ENCODE measurements around the gene ST3GAL5. TPM values are rescaled to one million over a fixed set of nuclear protein-coding genes. Genes with fewer than 3 reads are reported as not detected.

ST3GAL5 gene
- total and polyA plus RNA-seq, 5 experiments from 2014 or later: 17.1 to 44.1 (median 23.8) TPM

DNA sequence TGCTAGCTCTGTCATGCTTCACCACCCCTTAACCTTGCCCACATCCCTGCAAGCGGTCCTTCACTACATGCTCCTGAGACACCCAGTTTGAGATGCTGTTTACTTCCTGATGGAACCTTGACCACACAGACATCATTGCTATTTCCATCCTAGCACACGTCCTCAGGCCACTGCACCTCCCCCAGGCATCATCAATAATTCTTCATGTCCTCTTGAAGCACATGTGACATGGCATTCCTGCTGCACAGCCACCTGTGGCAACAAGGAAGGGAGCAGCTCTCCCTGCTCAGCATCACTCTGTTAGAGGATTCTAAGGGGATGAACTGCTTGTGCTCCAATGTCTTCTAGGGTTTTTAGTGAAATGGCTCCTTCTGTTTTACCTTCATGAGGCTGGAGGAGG lies 26.1 kb upstream of the ST3GAL5 start:
- peaks cover 5 to 9% (median 6%) of the 10 kb centered on the region in 3 donors for H3K36me3 Mint-ChIP-seq
- DNase-seq (no peak), ATAC-seq (no peak)
- H3K9me3 Mint-ChIP-seq: no peaks in the 10 kb centered on the region
- peaks cover 0 to 3% (median 1%) of the 10 kb centered on the region in 4 donors for H3K4me1 Mint-ChIP-seq
- no peak overlapping the region for H3K4me3 Mint-ChIP-seq
- POLR2A ChIA-PET: no interaction called here
- H3K27me3 Mint-ChIP-seq: no peaks in the 10 kb centered on the region
- H3K27ac Mint-ChIP-seq: peak overlapping the region in 2 of 10 donors; percentile 0 to 16

DNA sequence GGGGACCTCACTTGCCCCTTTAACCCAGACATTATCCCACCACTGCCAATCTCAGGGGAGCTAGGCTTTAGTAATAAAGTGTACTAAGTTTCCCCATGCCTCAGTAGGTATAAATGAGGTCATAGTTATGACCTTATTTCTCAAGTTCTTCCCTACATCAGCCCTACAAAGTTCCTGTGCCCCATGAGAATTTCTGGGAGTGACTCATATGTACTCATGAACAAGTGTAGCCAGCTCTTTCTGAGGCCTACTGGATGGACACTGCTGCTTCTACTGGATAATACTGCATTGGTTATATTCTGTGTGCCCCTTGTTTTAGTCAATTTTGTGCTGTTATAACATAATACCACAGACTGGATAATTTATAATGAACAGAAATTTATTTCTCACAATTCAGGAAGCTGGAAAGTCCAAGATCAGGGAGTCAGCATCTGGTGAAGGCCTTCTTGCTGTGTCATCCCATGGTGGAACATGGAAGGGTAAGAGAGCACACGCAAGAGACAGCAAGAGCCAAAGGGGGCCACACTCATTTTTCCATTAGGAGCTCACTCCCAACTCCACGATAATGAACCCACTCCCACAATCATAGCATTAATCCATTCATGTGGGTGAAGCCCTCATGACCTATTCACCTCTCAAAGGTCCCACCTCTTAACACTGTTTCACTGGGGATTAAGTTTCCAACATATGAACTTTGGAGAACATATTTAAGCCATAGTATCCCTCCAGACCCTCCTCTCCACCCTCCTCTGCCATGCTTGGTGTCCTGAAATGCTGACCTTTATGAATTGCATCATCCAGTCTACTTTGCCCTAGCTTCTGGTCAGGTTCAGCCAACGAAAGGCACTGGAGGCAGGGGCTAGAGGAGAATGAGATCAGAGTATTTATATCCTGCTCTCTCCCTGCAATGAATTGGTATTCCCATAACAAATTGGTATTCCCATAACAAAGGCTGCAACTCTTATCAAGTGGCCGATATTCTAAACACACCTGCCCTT lies 25.4 kb upstream of the ST3GAL5 start:
- Mint-ChIP-seq H3K36me3 (peaks cover 5 to 9% (median 6%) of the 10 kb centered on the region in 3 donors), H3K4me1 (peaks cover 0 to 3% (median 1%) of the 10 kb centered on the region in 4 donors), H3K27ac (peak overlapping the region in 1 of 10 donors; percentile 16), H3K4me3 (no peak overlapping the region), H3K27me3 (no peaks in the 10 kb centered on the region), H3K9me3 (no peaks in the 10 kb centered on the region)
- POLR2A ChIA-PET: interaction anchor here (0.7 kb wide), 1 partner anchor 130 kb away, joined by 4 read pairs; no protein-coding TSS in a partner anchor
- ATAC-seq (no peak), DNase-seq (no peak)

DNA sequence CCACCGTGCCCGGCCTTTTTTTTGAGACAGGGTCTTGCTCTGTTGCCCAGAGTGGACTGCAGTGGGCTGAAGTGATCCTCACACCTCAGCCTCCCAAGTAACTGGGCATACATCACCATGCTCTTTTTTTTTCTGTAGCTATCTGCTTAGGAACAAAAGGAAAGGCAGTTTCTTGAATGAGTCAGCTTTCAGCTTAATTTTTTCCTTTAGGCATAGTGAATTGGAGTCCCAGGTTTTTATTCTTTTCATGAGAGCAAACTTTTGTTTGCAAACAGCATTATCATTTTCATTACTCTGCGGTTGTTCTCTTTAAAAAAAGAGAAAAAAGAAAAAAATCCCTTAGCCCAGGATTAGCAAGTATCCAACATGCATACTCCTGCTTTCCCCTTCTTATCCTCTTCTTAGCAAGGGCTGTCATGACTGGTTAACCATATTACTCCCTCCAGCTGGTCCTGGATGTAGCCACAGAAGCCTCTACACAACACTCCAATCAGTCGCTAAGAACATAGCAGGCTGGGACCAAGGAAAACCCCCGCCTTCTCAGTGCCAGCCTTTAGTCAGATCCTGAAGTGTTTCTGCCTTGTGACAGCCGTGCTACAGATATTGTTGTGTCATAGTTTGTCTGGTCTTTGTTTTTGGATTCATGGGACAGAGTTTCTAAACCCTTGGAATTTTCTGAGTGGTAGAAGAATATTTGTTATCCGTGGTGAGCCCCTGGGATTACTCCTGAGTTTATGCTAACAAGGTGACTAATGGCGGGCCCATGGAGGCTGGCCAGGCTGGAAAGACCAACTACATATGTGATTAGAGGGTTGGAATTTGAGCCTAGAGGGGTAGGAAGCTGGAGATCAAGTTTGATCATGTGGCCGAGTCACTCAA lies 23.3 kb upstream of the ST3GAL5 start:
- POLR2A ChIA-PET: interaction anchor here (0.6 kb wide), 1 partner anchor 12 kb away, joined by 5 read pairs; no protein-coding TSS in a partner anchor
- H3K9me3 Mint-ChIP-seq: no peaks in the 10 kb centered on the region
- no peak for ATAC-seq
- no peak for DNase-seq
- peak overlapping the region in 1 of 10 donors; percentile 18 for H3K27ac Mint-ChIP-seq
- peaks cover 0 to 9% (median 6%) of the 10 kb centered on the region in 3 donors for H3K36me3 Mint-ChIP-seq
- no peak overlapping the region for H3K4me3 Mint-ChIP-seq
- no peaks in the 10 kb centered on the region for H3K27me3 Mint-ChIP-seq
- peaks cover 0 to 5% (median 2%) of the 10 kb centered on the region in 4 donors for H3K4me1 Mint-ChIP-seq

- POLR2A ChIA-PET: interaction anchor here (0.6 kb wide), 1 partner anchor 13 kb away, joined by 5 read pairs; no protein-coding TSS in a partner anchor
- Mint-ChIP-seq H3K27ac (no peak overlapping the region), H3K4me3 (no peak overlapping the region), H3K4me1 (peaks cover 0 to 5% (median 2%) of the 10 kb centered on the region in 4 donors), H3K36me3 (peaks cover 0 to 9% (median 6%) of the 10 kb centered on the region in 3 donors), H3K9me3 (no peaks in the 10 kb centered on the region), H3K27me3 (no peaks in the 10 kb centered on the region)
- DNase-seq (no peak), ATAC-seq (no peak)
Measured at GRCh38 chr2:85911097-85911496, 22.3 kb upstream of the ST3GAL5 start.

DNA sequence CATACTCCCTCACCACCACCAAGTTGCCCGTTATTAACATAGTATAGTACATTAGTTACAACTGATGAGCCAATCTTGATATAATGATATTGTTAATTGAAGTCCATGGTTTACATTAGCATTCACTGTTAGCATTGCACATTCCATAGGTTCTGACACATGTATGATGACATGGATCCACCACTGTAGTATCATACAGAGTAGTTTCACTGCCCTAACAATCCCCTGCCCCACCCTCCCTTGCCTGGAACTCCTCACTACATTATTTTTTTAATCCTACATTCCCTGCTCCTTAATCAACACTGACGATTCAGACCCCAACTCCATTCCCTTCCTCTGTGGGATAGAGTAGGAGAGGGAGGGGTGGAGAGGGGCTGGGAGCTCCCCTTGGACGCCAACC lies 20.2 kb upstream of the ST3GAL5 start:
- Mint-ChIP-seq H3K36me3 (peaks cover 0 to 3% (median 0%) of the 10 kb centered on the region in 3 donors), H3K9me3 (no peaks in the 10 kb centered on the region), H3K27ac (peak overlapping the region in 1 of 10 donors; percentile 41), H3K4me1 (peaks cover 0 to 2% (median 2%) of the 10 kb centered on the region in 4 donors), H3K4me3 (no peak overlapping the region), H3K27me3 (no peaks in the 10 kb centered on the region)
- POLR2A ChIA-PET: no interaction called here
- DNase-seq: no peak
- no peak for ATAC-seq

DNA sequence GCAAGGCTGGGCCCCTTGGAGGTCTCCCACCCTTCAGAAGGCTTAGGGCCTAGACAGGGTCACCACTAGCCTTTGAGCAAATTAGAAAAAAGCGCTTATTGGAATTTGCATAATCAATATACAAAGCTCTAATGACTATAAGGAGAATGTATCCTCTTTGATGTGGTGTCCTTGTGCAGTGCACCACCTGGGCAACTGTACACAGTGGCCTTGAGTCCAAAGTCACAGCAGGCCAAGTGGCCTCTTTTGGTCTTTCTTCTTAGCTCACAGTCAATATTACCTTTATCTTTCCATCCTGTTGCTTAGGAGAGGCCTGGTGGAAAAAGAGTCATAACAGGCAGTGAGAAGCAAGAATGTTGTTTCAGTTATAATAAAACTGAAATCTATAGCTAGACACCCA lies 19.7 kb upstream of the ST3GAL5 start:
- no peaks in the 10 kb centered on the region for H3K9me3 Mint-ChIP-seq
- peaks cover 0 to 3% (median 0%) of the 10 kb centered on the region in 3 donors for H3K36me3 Mint-ChIP-seq
- no peaks in the 10 kb centered on the region for H3K27me3 Mint-ChIP-seq
- ATAC-seq (no peak), DNase-seq (no peak)
- POLR2A ChIA-PET: no interaction called here
- H3K4me1 Mint-ChIP-seq: peaks cover 0 to 2% (median 2%) of the 10 kb centered on the region in 4 donors
- H3K27ac Mint-ChIP-seq: no peak overlapping the region
- no peak overlapping the region for H3K4me3 Mint-ChIP-seq

GRCh38 chr2:85907671-85908157 lies 18.9 kb upstream of the ST3GAL5 start:
- Mint-ChIP-seq H3K27me3 (no peaks in the 10 kb centered on the region), H3K4me3 (no peak overlapping the region), H3K4me1 (peaks cover 0 to 2% (median 2%) of the 10 kb centered on the region in 4 donors), H3K36me3 (peaks cover 0 to 3% (median 0%) of the 10 kb centered on the region in 3 donors), H3K27ac (no peak overlapping the region), H3K9me3 (no peaks in the 10 kb centered on the region)
- POLR2A ChIA-PET: no interaction called here
- DNase-seq: no peak
- no peak for ATAC-seq

GRCh38 chr2:85906748-85907147 lies 18.0 kb upstream of the ST3GAL5 start:
- POLR2A ChIA-PET: no interaction called here
- Mint-ChIP-seq H3K27me3 (no peaks in the 10 kb centered on the region), H3K9me3 (no peaks in the 10 kb centered on the region), H3K4me3 (no peak overlapping the region), H3K36me3 (peaks cover 0 to 3% (median 0%) of the 10 kb centered on the region in 3 donors), H3K4me1 (peaks cover 2 to 9% (median 9%) of the 10 kb centered on the region in 4 donors), H3K27ac (peak overlapping the region in 2 of 10 donors; percentile 12 to 28)
- no peak for ATAC-seq
- DNase-seq: no peak

GRCh38 chr2:85905891-85906290 lies 17.1 kb upstream of the ST3GAL5 start:
- ATAC-seq (no peak), DNase-seq (no peak)
- Mint-ChIP-seq H3K27ac (peak overlapping the region in 1 of 10 donors; percentile 54), H3K36me3 (peaks cover 0 to 3% (median 0%) of the 10 kb centered on the region in 3 donors), H3K4me1 (peaks cover 5 to 16% (median 9%) of the 10 kb centered on the region in 4 donors), H3K9me3 (no peaks in the 10 kb centered on the region), H3K4me3 (no peak overlapping the region), H3K27me3 (no peaks in the 10 kb centered on the region)
- POLR2A ChIA-PET: no interaction called here

- POLR2A ChIA-PET: interaction anchor here (3.1 kb wide), 1 partner anchor 17 kb away, joined by 10 read pairs; the partner anchor contains the start of gene ST3GAL5
- H3K4me1 Mint-ChIP-seq: peaks cover 7 to 20% (median 12%) of the 10 kb centered on the region in 4 donors
- no peak for ATAC-seq
Measured at GRCh38 chr2:85905187-85905666, 16.4 kb upstream of the ST3GAL5 start.

DNA sequence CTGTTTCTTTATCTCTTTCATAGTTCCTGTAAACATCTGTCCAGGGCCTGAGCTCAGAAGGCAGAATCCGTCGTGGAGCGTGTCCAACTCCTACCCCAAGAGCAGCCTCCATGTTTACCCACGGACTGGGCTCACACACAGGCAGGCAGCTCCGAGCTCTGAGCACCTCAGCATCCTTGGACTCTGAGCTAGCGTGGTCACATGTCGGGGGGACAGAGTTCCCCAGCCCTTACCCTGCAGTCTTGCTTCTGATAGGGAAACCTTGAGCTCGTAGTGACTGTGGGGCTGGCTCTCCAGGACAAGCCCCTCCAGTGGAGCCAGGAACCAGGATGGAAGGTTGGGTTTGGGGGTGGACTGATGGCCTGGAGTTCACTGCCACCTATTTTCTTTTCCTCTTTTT lies 15.1 kb upstream of the ST3GAL5 start:
- POLR2A ChIA-PET: interaction anchor here (0.5 to 3.1 kb wide), 2 partner anchors 16 to 789 kb away, joined by 3 to 10 read pairs; partner anchors contain the start of gene ST3GAL5
- ATAC-seq (no peak), DNase-seq (no peak)
- H3K27ac Mint-ChIP-seq: no peak overlapping the region
- H3K4me1 Mint-ChIP-seq: peaks cover 9 to 29% (median 21%) of the 10 kb centered on the region in 4 donors
- peaks cover 0 to 3% (median 0%) of the 10 kb centered on the region in 3 donors for H3K36me3 Mint-ChIP-seq
- no peaks in the 10 kb centered on the region for H3K9me3 Mint-ChIP-seq
- no peak overlapping the region for H3K4me3 Mint-ChIP-seq
- H3K27me3 Mint-ChIP-seq: no peaks in the 10 kb centered on the region

More at GRCh38 chr2:85905187-85905666, 16.4 kb upstream of the ST3GAL5 start:
- H3K27ac Mint-ChIP-seq: peak overlapping the region in 1 of 10 donors; percentile 54
- no peaks in the 10 kb centered on the region for H3K9me3 Mint-ChIP-seq
- no peak overlapping the region for H3K4me3 Mint-ChIP-seq
- peaks cover 0 to 3% (median 0%) of the 10 kb centered on the region in 3 donors for H3K36me3 Mint-ChIP-seq
- DNase-seq: no peak
- no peaks in the 10 kb centered on the region for H3K27me3 Mint-ChIP-seq

GRCh38 chr2:85902496-85902895 lies 13.7 kb upstream of the ST3GAL5 start:
- Mint-ChIP-seq H3K9me3 (peaks cover 0 to 4% (median 0%) of the 10 kb centered on the region in 9 donors), H3K27me3 (no peaks in the 10 kb centered on the region), H3K4me3 (no peak overlapping the region), H3K4me1 (peaks cover 13 to 38% (median 31%) of the 10 kb centered on the region in 4 donors), H3K27ac (peak overlapping the region in 5 of 10 donors; percentile 5 to 63 (median 43)), H3K36me3 (peaks cover 0 to 3% (median 0%) of the 10 kb centered on the region in 3 donors)
- ATAC-seq (no peak), DNase-seq (no peak)
- POLR2A ChIA-PET: interaction anchor here (0.7 to 3.1 kb wide), 3 partner anchors 14 to 49 kb away, joined by 3 to 10 read pairs (median 4); partner anchors contain the start of gene ST3GAL5

Data from naive thymus-derived CD8-positive, alpha-beta T cell (primary cell).